ENCODE data around the gene ADAD2.

GRCh38 chr16:84176192-84177053 is 14.5 kb upstream of the ADAD2 start:
- no peak for TF ChIP-seq CTCF (IDR thresholded peaks at IDR 0.05)
- no peak for TF ChIP-seq EZH2 (IDR thresholded peaks at IDR 0.05)
